HG03159 (cell line): ENCODE data around the gene PLXNC1.

ENCODE experiments used
- ATAC-seq: cut with Tn5 transposase; IDR thresholded peaks from one replicate; pipeline ENCODE4 v1.9.1; 2021; ENCODE audit warnings: mild to moderate bottlenecking, moderate library complexity; ENCODE audit not compliant: unreplicated experiment

PLXNC1 gene

GRCh38 chr12:94133964-94134795, 14.2 kb upstream of the PLXNC1 start:
- ATAC-seq, result no peak

DNA sequence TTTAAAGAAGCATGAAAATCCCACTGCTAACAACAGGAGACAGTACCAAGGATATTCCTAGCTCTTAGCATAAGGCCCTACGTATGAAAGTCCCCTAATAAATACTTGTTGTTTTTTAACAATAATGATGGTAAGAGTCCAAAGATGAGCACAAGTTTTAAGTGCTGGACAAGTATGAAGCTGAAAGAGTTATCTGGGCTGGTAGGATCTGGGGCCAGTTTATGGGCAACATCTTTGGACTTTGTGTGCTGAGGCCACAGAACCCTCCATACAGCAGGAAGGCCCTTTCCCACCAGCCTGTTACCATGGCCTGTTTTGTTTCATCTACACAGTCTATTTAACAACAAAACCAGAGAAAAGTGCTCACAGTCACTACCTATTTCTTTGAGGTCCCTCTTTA, 12.5 kb upstream of the PLXNC1 start:
- ATAC-seq, result no peak

- ATAC-seq, result no peak
These were observed 8.6 kb upstream of the PLXNC1 start for GRCh38 chr12:94139816-94140215.

DNA sequence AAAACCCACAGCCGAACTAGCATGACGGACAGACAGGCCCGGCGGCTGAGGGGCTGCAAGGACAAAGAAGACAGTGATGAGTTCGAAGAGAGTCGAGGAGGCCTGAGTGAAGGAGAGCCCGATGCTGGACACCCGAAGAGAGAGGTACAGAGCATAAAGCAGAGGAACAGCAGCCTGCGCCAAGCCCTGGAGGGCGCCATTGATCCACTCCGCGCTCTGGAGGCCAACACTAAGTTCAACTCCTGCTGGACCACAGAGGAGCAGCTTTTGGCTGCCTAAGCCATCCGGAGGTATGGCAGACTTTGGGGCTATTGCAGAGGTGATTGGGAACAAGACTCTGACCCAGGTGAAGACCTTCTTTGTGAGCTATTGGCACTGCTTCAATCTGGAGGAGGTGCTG, 7.8 kb upstream of the PLXNC1 start:
- ATAC-seq, result no peak

GRCh38 chr12:94141004-94141764, 7.2 kb upstream of the PLXNC1 start:
- no peak for ATAC-seq

- ATAC-seq, result no peak
These were observed 6.5 kb upstream of the PLXNC1 start for GRCh38 chr12:94141892-94142291.

DNA sequence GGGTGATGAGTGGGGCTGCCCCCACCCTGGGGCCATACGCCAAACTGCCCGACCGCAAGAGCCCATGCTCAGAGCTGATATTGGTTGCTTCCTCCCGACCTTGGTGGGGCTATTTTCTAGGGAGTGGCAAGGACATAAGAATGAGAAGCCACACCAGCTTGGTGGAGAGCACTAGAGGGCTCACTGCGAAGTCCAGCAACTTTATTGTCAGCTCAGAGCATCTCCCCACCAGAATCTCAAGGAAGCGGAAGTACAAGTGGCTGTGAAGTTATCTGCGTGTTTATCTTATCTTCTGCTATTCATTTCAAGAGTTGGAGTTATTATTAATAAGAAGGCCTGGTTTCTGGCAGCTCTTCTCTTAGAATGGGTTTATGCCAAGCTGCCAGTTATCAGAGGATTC, 4.9 kb upstream of the PLXNC1 start:
- no peak for ATAC-seq

GRCh38 chr12:94143951-94144350, 4.4 kb upstream of the PLXNC1 start:
- no peak for ATAC-seq

- ATAC-seq, result no peak
These were observed 3.6 kb upstream of the PLXNC1 start for GRCh38 chr12:94144781-94145180.

DNA sequence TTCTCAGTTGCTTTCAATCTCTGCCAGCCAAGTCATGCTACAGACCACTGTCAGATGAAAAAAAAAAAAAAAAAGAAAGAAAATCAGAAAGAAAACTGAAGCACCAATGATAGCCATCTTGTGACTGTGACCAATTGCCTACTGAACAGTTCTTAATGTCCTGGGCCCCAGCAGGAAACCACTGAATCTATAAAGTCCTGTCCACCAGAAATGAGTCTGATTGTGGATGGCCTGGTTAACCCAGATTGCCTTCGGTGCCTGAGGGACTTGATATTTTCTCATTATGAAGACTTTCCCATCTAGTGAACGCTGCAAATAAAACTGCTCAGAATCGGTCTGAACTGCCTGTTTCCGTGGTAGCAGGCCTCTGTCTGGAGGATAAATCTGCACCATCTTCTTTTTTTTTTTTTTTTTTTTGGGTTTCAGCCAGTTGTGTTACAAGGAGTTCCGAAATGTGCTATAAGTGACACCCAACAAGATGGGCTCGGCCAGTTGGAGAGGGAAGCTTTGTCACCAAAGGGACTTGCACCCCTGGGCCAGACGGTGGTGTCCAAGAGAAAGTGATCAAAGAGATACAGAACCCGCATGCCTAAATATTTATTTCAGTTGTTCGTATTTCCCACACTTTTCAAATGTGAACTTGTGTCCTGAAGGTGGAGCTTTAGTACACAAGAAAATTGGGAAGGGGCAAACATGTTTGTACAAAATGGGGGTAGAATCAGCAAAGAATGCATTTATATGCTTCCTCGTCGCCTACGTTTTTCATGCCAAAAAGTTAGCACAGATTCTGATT, 3.0 kb upstream of the PLXNC1 start:
- ATAC-seq, result no peak

DNA sequence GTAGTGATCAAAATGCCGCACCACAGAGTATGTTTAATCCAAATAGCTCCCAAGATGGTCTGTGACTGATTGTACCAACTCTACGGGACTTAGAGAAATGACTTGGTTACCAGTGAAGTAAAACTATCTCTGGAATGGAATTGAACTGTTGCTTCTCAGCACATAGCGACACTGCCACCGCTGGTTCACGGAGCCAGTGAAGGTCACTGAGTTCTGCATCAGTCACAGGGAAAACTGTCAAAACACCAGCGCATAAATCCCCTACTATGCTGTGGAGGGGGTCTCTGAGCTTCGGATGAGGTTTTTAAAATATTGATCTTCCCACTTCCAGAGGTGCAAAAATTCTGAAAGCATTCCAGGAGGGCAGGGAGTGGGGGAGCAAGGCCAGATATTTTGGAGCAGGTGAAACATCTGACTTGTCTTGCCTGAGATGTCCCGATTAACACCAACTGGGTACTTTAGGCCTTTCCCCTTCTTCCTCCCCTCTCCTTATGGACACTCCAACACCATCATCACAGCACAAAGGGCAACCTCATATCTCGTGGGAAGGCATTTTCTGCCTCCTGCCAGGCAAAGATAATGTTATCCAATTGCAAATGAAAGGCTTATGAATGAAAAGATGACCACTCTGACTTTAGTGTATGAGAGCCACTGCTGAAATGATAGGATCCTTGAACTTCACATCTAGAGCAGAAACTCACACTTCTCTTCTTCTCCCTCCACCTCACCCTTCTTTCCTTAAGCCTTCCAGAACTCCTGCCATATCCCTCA, 2.0 kb upstream of the PLXNC1 start:
- ATAC-seq, result no peak

DNA sequence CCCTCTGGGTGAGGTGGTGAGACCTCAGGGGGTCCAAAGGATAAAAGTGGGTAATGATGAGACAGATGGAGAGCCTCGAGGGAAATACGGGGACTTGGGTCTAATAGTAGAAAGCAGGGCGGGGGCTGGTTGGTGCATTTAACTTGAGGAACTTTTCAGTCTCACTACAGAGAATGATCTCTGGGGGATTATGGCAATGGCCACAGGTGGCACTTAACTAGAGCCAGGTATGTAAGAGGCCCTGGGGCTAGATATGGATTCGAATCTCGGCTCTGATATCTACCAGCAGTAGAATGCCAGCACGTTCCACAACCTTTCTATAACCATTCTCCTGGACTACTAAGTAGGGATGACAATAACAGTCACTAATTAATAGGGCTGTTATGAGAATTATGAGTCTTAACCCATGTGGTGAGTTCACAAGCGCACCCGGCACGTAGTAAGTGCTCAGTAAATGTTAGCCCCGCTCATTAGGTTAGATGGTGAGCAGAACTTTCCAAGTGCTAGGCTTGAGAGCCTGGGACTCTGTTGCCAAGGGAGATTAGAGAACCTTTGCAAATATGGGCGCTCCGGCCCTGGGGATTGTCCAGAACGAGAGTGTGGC, 888 bp upstream of the PLXNC1 start:
- ATAC-seq, result no peak

DNA sequence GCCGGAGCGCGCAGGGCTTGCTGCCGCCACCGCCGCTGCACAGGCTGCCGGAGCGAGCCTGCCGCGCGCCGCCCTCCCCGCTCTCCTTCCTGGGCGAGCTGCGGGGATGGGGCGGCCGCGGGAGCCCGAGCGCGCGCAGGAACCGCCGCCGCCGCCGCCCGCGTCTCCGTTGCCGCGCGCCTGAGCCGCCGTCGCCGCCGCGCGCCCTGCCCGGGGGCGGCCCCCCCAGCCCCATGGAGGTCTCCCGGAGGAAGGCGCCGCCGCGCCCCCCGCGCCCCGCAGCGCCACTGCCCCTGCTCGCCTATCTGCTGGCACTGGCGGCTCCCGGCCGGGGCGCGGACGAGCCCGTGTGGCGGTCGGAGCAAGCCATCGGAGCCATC, 352 bp downstream of the PLXNC1 start:
- no peak for ATAC-seq

GRCh38 chr12:94149119-94149780, 873 bp downstream of the PLXNC1 start:
- ATAC-seq, result peak; percentile 24

GRCh38 chr12:94149781-94150239, 1.4 kb downstream of the PLXNC1 start:
- no peak for ATAC-seq

DNA sequence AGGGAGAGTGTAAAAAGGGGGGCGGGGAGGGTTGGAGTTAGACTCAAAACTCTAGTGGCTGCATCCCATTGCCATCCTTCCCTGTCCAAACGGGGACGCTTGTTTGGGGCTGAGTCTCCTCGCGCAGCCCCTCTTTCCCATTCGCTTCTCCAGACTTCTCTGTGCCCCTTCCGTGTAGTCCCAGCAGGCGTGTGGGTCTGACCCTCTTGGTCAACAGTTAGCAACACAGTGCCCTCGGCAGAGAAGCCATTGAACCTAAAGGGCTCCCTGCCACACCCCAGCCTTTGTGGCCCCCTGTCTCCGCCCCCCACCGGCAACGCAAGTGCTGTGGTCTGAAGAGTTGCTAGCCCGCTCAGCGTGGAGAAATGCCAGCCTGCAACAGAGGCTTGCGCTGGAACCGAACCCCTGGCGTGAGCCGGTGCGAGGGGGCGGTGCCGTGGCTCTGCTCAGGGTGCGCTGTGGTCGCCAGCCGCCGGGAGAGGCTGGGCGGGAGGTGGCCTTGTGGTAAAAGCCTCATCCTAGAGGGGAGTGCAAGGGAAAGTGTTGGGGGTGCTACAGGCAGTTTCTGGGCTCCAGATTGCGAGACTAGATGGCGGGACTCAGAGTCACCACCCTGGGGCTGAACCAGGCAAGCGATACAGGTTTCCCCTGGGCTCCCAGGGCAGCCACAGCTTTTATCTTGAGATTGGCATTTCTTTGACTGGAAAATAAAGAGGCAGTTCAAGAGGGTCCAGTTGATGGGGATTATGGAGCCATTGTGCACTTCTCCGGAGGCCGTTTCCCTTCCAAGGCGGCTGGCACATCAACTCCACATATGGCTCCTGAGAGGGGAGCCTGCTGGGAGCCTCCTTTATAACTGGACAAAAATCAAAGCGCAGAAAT, 2.1 kb downstream of the PLXNC1 start:
- no peak for ATAC-seq

DNA sequence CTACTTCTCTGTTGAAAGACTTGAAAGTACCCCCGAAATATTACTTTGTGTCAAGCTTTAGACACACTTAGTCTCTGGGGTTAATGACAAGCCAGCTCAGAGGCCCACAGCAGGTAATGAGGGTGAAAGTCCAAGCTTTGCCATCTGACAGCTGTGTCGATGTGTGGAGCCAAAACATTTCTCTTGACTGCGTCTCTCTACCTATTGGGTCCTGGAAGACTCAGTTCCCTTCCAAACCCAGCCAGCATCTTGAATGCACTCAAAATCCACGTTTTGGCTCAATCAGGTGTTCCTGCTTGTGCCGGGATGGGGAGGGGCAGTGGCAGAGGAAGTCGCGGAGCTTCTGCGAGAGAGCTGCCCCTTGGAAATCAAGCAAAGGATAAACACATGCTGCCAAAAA, 3.2 kb downstream of the PLXNC1 start:
- no peak for ATAC-seq

DNA sequence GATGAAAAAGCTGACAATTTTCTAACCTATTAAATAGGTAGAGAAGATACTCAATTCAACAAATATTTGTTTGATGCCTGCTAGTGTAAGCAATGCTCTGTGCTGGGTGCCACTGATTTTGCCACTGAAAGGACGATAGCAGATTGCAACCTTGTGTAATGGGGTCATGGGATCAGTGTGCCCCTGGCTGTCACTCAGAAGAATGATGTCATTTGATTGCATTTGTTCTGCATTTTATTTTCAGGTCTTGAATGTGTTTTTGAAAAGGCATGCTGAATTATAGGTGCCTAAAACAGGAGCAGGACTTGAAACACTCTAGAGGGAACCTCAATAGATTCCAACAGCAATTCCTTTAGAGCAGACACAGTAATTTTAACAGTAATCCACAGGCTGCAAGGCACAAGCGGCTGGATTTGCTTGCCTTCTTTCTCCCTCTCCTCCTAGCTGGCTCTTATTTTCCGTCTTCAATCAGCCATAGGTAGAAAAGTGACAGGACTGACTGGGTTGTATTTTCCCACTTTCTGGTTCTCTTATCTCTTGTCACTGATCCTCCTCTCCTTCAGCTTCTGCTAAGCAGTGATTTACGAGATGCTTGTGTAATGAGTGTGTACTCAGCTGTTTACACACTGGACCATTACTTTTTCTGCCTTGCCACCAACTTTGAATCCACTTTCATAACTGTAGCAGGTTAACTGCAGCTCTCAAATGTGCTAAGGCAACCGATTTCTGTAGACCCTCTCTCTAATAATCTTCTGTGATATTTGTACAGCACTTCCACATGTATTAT, 4.1 kb downstream of the PLXNC1 start:
- no peak for ATAC-seq
